Endothelial cell of umbilical vein (primary cell): ENCODE data around the gene FBXO33.

Experiments
- JUN ChIP-seq: IDR thresholded peaks from 2 replicates; pipeline ENCODE4 v1.6.1; 2011; ENCODE audit warnings: borderline replicate concordance, low read depth; ENCODE audit not compliant: insufficient read length, insufficient read depth
- POLR2A ChIP-seq: IDR thresholded peaks from 2 replicates; pipeline ENCODE4 v1.6.1; 2012; ENCODE audit warnings: low read depth, mild to moderate bottlenecking, control low read depth, low read length
- POLR2AphosphoS5 ChIP-seq: IDR thresholded peaks from 2 replicates; pipeline ENCODE4 v1.6.1; 2012; ENCODE audit warnings: low read depth, mild to moderate bottlenecking, control low read depth, low read length, moderate library complexity; ENCODE audit not compliant: insufficient read depth
- TF ChIP-seq, protein P1 (sequence below), 2 donors: IDR thresholded peaks; 1 replicate in 1 of 2; 2 replicates in 1 of 2; pipeline ENCODE4 v1.5.1; 2011; ENCODE audit warnings: low read length in 2 of 2, mild to moderate bottlenecking in 2 of 2, moderate library complexity in 2 of 2, control low read depth in 1 of 2, inconsistent platforms in 1 of 2, low read depth in 1 of 2; ENCODE audit not compliant: insufficient read depth in 1 of 2; ENCODE audit errors: extremely low read depth in 1 of 2

DNA sequence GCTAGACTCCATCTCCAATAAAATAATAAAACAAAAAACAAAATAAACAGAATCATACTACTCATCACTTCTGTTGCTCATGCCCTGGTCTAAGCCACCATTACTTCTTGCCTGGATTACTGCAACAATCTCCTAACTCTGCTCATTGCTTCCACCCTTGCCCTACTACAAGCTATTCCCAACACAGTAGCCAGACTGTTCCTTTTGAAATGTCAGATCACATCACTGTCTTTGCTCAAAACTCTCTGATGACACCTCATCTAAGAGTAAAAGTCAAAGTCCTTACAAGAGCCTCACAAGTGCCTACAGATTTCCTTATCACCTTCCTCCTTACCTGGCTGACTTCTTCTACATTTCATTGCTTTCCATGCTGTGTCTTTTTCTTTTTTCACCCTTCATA lies 10.0 kb downstream of the FBXO33 start:
- TF ChIP-seq POLR2A (no peak), POLR2AphosphoS5 (no peak), JUN (no peak)
- TF ChIP-seq, protein P1, sequence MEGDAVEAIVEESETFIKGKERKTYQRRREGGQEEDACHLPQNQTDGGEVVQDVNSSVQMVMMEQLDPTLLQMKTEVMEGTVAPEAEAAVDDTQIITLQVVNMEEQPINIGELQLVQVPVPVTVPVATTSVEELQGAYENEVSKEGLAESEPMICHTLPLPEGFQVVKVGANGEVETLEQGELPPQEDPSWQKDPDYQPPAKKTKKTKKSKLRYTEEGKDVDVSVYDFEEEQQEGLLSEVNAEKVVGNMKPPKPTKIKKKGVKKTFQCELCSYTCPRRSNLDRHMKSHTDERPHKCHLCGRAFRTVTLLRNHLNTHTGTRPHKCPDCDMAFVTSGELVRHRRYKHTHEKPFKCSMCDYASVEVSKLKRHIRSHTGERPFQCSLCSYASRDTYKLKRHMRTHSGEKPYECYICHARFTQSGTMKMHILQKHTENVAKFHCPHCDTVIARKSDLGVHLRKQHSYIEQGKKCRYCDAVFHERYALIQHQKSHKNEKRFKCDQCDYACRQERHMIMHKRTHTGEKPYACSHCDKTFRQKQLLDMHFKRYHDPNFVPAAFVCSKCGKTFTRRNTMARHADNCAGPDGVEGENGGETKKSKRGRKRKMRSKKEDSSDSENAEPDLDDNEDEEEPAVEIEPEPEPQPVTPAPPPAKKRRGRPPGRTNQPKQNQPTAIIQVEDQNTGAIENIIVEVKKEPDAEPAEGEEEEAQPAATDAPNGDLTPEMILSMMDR (IDR thresholded peaks at IDR 0.05; ENCODE audit: extremely low read depth in 1 of 2, insufficient read depth in 1 of 2, low read depth in 1 of 2, low read length in 2 of 2): no peak
